HepG2 (cell line): ENCODE data around the gene DPEP2NB. TPM values are rescaled to one million over a fixed set of nuclear protein-coding genes. Genes with fewer than 3 reads are reported as not detected.

Source experiments
- ARID2 ChIP-seq: sonication (generic); formaldehyde crosslinking; IDR thresholded peaks from 2 replicates; pipeline ENCODE4 v1.8.1; 2022; ENCODE audit warnings: mild to moderate bottlenecking, missing genetic modification reagents, borderline replicate concordance
- CEBPG ChIP-seq: IDR thresholded peaks from 2 replicates; pipeline ENCODE4 v1.6.1; 2016
- FIP1L1 ChIP-seq: fragments of 200-400 bp; formaldehyde crosslinking; IDR thresholded peaks from 2 replicates; pipeline ENCODE4 v1.6.1; 2018; ENCODE audit warnings: low read depth, mild to moderate bottlenecking, low read length, moderate library complexity, borderline replicate concordance; ENCODE audit not compliant: insufficient read depth
- FOXA1 ChIP-seq, 2 experiments: fragments of 450-650 bp in 1 of 2; sonication (generic) in 1 of 2; formaldehyde crosslinking in 1 of 2; IDR thresholded peaks; 2 replicates each; pipeline versions ENCODE4 v1.4.0 to v1.6.1; 2016 to 2020; ENCODE audit warnings: missing genetic modification reagents in 1 of 2
- IRF9 ChIP-seq: sonication (generic); formaldehyde crosslinking; IDR thresholded peaks from 2 replicates; pipeline ENCODE4 v1.8.0; 2022; ENCODE audit warnings: missing genetic modification reagents, mild to moderate bottlenecking, borderline replicate concordance
- ISL2 ChIP-seq: sonication (generic); formaldehyde crosslinking; IDR thresholded peaks from 2 replicates; pipeline ENCODE4 v1.5.0; 2020; ENCODE audit warnings: missing genetic modification reagents
- MLLT10 ChIP-seq: sonication (generic); formaldehyde crosslinking; IDR thresholded peaks from 2 replicates; pipeline ENCODE4 v1.4.0; 2020; ENCODE audit warnings: missing genetic modification reagents
- PRDM10 ChIP-seq: sonication (generic); formaldehyde crosslinking; IDR thresholded peaks from 2 replicates; pipeline ENCODE4 v1.4.0; 2020; ENCODE audit warnings: low read depth, missing genetic modification reagents
- RCOR2 ChIP-seq: IDR thresholded peaks from 2 replicates; pipeline ENCODE4 v1.6.1; 2016; ENCODE audit warnings: missing biosample characterization, missing genetic modification reagents
- SAFB2 ChIP-seq: sonication (generic); formaldehyde crosslinking; IDR thresholded peaks from 2 replicates; pipeline ENCODE4 v1.5.1; 2020; ENCODE audit warnings: missing genetic modification reagents, low read depth, mild to moderate bottlenecking, borderline replicate concordance
- TP53 ChIP-seq: sonication (generic); formaldehyde crosslinking; conservative IDR thresholded peaks from 2 replicates; pipeline ENCODE4 v1.4.0; 2020; ENCODE audit warnings: missing genetic modification reagents
- ZNF205 ChIP-seq: IDR thresholded peaks from 2 replicates; pipeline ENCODE4 v1.6.1; 2018; ENCODE audit warnings: missing biosample characterization, missing genetic modification reagents
- ZNF275 ChIP-seq: sonication (generic); formaldehyde crosslinking; IDR thresholded peaks from 2 replicates; pipeline ENCODE4 v1.8.0; 2022; ENCODE audit warnings: missing genetic modification reagents, mild to moderate bottlenecking, inconsistent platforms, borderline replicate concordance
- ZNF44 ChIP-seq: sonication (generic); formaldehyde crosslinking; IDR thresholded peaks from 2 replicates; pipeline ENCODE4 v1.5.1; 2020; ENCODE audit warnings: mild to moderate bottlenecking, missing genetic modification reagents
- ZNF451 ChIP-seq: sonication (generic); formaldehyde crosslinking; IDR thresholded peaks from 2 replicates; pipeline ENCODE4 v1.5.0; 2020; ENCODE audit warnings: mild to moderate bottlenecking, missing genetic modification reagents
- polyA plus RNA-seq, 8 experiments: library from polyadenylated mRNA; depleted of rRNA in 3 of 8; stranded (reverse) in 7 of 8; unstranded in 1 of 8; fragments of >200 nt; fragmentation: Illumina TruSeq in 4 of 8; extraction: Trizol in 4 of 8; gene quantifications; 2 replicates each; pipeline versions ENCODE4 v1.2.1 to v1.2.3, GENCODE V29; 2011 to 2016; ENCODE audit warnings: low read depth in 4 of 8, missing spikeins in 1 of 8, mixed read lengths in 1 of 8; ENCODE audit not compliant: insufficient read depth in 1 of 8
- total RNA-seq, 5 experiments: library from RNA; depleted of rRNA; stranded (reverse); fragments of >200 nt; fragmentation: Illumina TruSeq; extraction: Trizol; gene quantifications; 2 replicates each; pipeline ENCODE4 v1.2.3, GENCODE V29; 2016; ENCODE audit warnings: low read depth in 1 of 5
- TF ChIP-seq, protein P1 (sequence below): sonication (generic); formaldehyde crosslinking; IDR thresholded peaks from 2 replicates; pipeline ENCODE4 v1.5.0; 2020; ENCODE audit warnings: missing genetic modification reagents, mild to moderate bottlenecking, borderline replicate concordance
- TF ChIP-seq, protein P2 (sequence below), 2 experiments: sonication (generic) in 1 of 2; formaldehyde crosslinking in 1 of 2; IDR thresholded peaks; 2 replicates each; pipeline versions ENCODE4 v1.4.0 to v1.6.1; 2018 to 2020; ENCODE audit warnings: missing genetic modification reagents in 2 of 2, borderline replicate concordance in 1 of 2, low read depth in 1 of 2, mild to moderate bottlenecking in 1 of 2, missing biosample characterization in 1 of 2

The DPEP2NB gene
- total and polyA plus RNA-seq, 2 of the 13 experiments (the other 11 are each of a cell fraction or from before 2014, with no cell fraction given): not detected

GRCh38 chr16:67986949-67987348, 28.8 kb downstream of the DPEP2NB start (continued):
- TF ChIP-seq ISL2 (CRISPR knock-in tag) (no peak), ZNF205 (no peak), ZNF451 (CRISPR knock-in tag) (no peak), FOXA1 (IDR thresholded peaks at IDR 0.05) (no peak), FOXA1 (CRISPR knock-in tag; IDR thresholded peaks at IDR 0.05) (no peak), TP53 (no peak), SAFB2 (CRISPR knock-in tag) (no peak), ARID2 (no peak), RCOR2 (CRISPR knock-in tag) (no peak), ZNF44 (no peak), MLLT10 (CRISPR knock-in tag) (no peak), ZNF275 (CRISPR knock-in tag) (no peak), PRDM10 (CRISPR knock-in tag) (no peak), IRF9 (CRISPR knock-in tag) (no peak), CEBPG (CRISPR knock-in tag) (peak; percentile 16; the same call in 1 of the 2 replicates), FIP1L1 (no peak)
- TF ChIP-seq, protein P1, sequence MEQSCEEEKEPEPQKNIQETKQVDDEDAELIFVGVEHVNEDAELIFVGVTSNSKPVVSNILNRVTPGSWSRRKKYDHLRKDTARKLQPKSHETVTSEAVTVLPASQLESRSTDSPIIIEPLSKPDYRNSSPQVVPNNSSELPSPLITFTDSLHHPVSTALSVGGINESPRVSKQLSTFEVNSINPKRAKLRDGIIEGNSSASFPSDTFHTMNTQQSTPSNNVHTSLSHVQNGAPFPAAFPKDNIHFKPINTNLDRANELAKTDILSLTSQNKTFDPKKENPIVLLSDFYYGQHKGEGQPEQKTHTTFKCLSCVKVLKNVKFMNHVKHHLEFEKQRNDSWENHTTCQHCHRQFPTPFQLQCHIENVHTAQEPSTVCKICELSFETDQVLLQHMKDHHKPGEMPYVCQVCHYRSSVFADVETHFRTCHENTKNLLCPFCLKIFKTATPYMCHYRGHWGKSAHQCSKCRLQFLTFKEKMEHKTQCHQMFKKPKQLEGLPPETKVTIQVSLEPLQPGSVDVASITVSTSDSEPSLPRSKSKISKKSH: no peak
- TF ChIP-seq, protein P2, sequence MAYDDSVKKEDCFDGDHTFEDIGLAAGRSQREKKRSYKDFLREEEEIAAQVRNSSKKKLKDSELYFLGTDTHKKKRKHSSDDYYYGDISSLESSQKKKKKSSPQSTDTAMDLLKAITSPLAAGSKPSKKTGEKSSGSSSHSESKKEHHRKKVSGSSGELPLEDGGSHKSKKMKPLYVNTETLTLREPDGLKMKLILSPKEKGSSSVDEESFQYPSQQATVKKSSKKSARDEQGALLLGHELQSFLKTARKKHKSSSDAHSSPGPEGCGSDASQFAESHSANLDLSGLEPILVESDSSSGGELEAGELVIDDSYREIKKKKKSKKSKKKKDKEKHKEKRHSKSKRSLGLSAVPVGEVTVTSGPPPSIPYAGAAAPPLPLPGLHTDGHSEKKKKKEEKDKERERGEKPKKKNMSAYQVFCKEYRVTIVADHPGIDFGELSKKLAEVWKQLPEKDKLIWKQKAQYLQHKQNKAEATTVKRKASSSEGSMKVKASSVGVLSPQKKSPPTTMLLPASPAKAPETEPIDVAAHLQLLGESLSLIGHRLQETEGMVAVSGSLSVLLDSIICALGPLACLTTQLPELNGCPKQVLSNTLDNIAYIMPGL (CRISPR knock-in tag; IDR thresholded peaks at IDR 0.05; ENCODE audit: borderline replicate concordance in 1 of 2, low read depth in 1 of 2): no peak
